Measurements from ENCODE around the gene ELOA. TPM values are rescaled to one million over a fixed set of nuclear protein-coding genes. Genes with fewer than 3 reads are reported as not detected.
A peak's percentile ranks its signal among the peaks of the same experiment; 100 is the strongest.

Gene ELOA
- total and polyA plus RNA-seq, 2 of the 13 experiments (the other 11 are each of a cell fraction or from before 2014, with no cell fraction given) = 14.2 to 28.5 TPM

- TF ChIP-seq PATZ1 (CRISPR knock-in tag; IDR thresholded peaks at IDR 0.05) (peak; percentile 22; the same call in 1 of the 2 replicates), EEA1 (CRISPR knock-in tag; IDR thresholded peaks at IDR 0.05; ENCODE audit: borderline replicate concordance) (peak; percentile 93), ZNF224 (CRISPR knock-in tag; IDR thresholded peaks at IDR 0.05) (no peak), ZNF615 (CRISPR knock-in tag; IDR thresholded peaks at IDR 0.05; ENCODE audit: borderline replicate concordance) (no peak), ONECUT2 (CRISPR knock-in tag; IDR thresholded peaks at IDR 0.05) (0 out of 2 replicates have a peak, but pooled peaks have one; percentile 5), ZNF317 (CRISPR knock-in tag; IDR thresholded peaks at IDR 0.05) (peak; percentile 79), NKX3-1 (CRISPR knock-in tag; IDR thresholded peaks at IDR 0.05) (peak; percentile 61; the same call in 1 of the 2 replicates), SYNCRIP (IDR thresholded peaks at IDR 0.05; ENCODE audit: insufficient read depth, low read depth, low read length) (no peak), NR2C2 (CRISPR knock-in tag; IDR thresholded peaks at IDR 0.05; ENCODE audit: borderline replicate concordance) (peak; percentile 59; the same call in 1 of the 2 replicates), SP1 (IDR thresholded peaks at IDR 0.05) (no peak), SP1 (CRISPR knock-in tag; IDR thresholded peaks at IDR 0.05) (peak; percentile 14), STAG1 (CRISPR knock-in tag; IDR thresholded peaks at IDR 0.05) (peak; percentile 21; the same call in 1 of the 2 replicates), ZNF614 (CRISPR knock-in tag; IDR thresholded peaks at IDR 0.05; ENCODE audit: borderline replicate concordance) (peak; percentile 60; the same call in 1 of the 2 replicates), PAX8 (CRISPR knock-in tag; IDR thresholded peaks at IDR 0.05; ENCODE audit: borderline replicate concordance) (0 out of 2 replicates have a peak, but pooled peaks have one; percentile 23), SMARCC2 (IDR thresholded peaks at IDR 0.05) (no peak), ETV6 (CRISPR knock-in tag; conservative IDR thresholded peaks at IDR 0.05) (no peak), ELF3 (CRISPR knock-in tag; IDR thresholded peaks at IDR 0.05) (peak; percentile 12; the same call in 1 of the 2 replicates), RAD51 (IDR thresholded peaks at IDR 0.05; ENCODE audit: borderline replicate concordance) (no peak), TBL1XR1 (IDR thresholded peaks at IDR 0.05; ENCODE audit: borderline replicate concordance, low read length, partially characterized antibody) (no peak), ZSCAN30 (CRISPR knock-in tag; IDR thresholded peaks at IDR 0.05) (peak; percentile 20; the same call in 1 of the 2 replicates), ZBTB44 (CRISPR knock-in tag; IDR thresholded peaks at IDR 0.05) (no peak; the same call in 1 of the 2 replicates), ADNP (CRISPR knock-in tag; IDR thresholded peaks at IDR 0.05) (no peak), PAF1 (CRISPR knock-in tag; IDR thresholded peaks at IDR 0.05) (no peak)
- TF ChIP-seq, protein P1, sequence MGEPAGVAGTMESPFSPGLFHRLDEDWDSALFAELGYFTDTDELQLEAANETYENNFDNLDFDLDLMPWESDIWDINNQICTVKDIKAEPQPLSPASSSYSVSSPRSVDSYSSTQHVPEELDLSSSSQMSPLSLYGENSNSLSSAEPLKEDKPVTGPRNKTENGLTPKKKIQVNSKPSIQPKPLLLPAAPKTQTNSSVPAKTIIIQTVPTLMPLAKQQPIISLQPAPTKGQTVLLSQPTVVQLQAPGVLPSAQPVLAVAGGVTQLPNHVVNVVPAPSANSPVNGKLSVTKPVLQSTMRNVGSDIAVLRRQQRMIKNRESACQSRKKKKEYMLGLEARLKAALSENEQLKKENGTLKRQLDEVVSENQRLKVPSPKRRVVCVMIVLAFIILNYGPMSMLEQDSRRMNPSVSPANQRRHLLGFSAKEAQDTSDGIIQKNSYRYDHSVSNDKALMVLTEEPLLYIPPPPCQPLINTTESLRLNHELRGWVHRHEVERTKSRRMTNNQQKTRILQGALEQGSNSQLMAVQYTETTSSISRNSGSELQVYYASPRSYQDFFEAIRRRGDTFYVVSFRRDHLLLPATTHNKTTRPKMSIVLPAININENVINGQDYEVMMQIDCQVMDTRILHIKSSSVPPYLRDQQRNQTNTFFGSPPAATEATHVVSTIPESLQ (CRISPR knock-in tag; conservative IDR thresholded peaks at IDR 0.05) = 0 out of 2 replicates have a peak, but pooled peaks have one; percentile 65
Measured at GRCh38 chr1:23777979-23778814, 34.9 kb downstream of the ELOA start, which contains the start of gene PITHD1 (continued).
